CD14-positive monocyte (primary cell): Measurements from ENCODE around the gene FOXL2. TPM values are rescaled to one million over a fixed set of nuclear protein-coding genes. Genes with fewer than 3 reads are reported as not detected.

Experiments used
- DNase-seq, 3 donors: peaks; one replicate each; pipeline ENCODE4 v3.0.0-alpha.2; 2011 to 2022
- H2AFZ ChIP-seq: 2 replicates; pipeline ENCODE4 v1.6.0; 2012; ENCODE audit warnings: mild to moderate bottlenecking, low read depth, low read length, inconsistent platforms; ENCODE audit not compliant: insufficient read depth, poor library complexity, severe bottlenecking
- H3K27ac ChIP-seq, 2 donors: 1 replicate in 1 of 2; 2 replicates in 1 of 2; pipeline ENCODE4 v1.5.1; 2012 to 2013; ENCODE audit warnings: low read length in 2 of 2, control low read depth in 1 of 2, inconsistent platforms in 1 of 2, low read depth in 1 of 2, mild to moderate bottlenecking in 1 of 2
- H3K27me3 ChIP-seq, 2 donors: one replicate each; pipeline versions ENCODE4 v1.6.0 to v1.6.1; 2011 to 2013; ENCODE audit warnings: low read length in 2 of 2; ENCODE audit not compliant: control insufficient read depth in 2 of 2, insufficient read depth in 2 of 2
- H3K36me3 ChIP-seq, 2 donors: replicated peaks in 1 of 2; 1 replicate in 1 of 2; 2 replicates in 1 of 2; pipeline versions ENCODE4 v1.5.1 to v1.6.1; 2012 to 2013; ENCODE audit warnings: low read length in 2 of 2, control low read depth in 1 of 2, inconsistent platforms in 1 of 2, mild to moderate bottlenecking in 1 of 2; ENCODE audit not compliant: insufficient read depth in 2 of 2, control insufficient read depth in 1 of 2
- H3K4me1 ChIP-seq, 2 donors: 1 replicate in 1 of 2; 2 replicates in 1 of 2; pipeline versions ENCODE4 v1.5.1 to v1.6.1; 2012 to 2013; ENCODE audit warnings: low read length in 2 of 2, control low read depth in 1 of 2, inconsistent platforms in 1 of 2, mild to moderate bottlenecking in 1 of 2, moderate library complexity in 1 of 2; ENCODE audit not compliant: insufficient read depth in 2 of 2, control insufficient read depth in 1 of 2
- H3K4me2 ChIP-seq: replicated peaks from 2 replicates; pipeline ENCODE3; 2012; ENCODE audit warnings: low read length, moderate library complexity, mild to moderate bottlenecking; ENCODE audit not compliant: poor library complexity, severe bottlenecking; ENCODE audit errors: extremely low read depth
- H3K4me3 ChIP-seq, 3 experiments: fragments of 200-600 bp in 1 of 3; sonication (generic) in 1 of 3; replicated peaks in 1 of 3; 1 replicate in 2 of 3; 2 replicates in 1 of 3; pipeline ENCODE4 v1.5.1; 2011 to 2013; ENCODE audit warnings: low read length in 3 of 3, mild to moderate bottlenecking in 3 of 3, control low read depth in 2 of 3, low read depth in 2 of 3, inconsistent platforms in 1 of 3, moderate library complexity in 1 of 3
- H3K79me2 ChIP-seq: 2 replicates; pipeline ENCODE4 v1.6.0; 2012; ENCODE audit warnings: mild to moderate bottlenecking, control low read depth, inconsistent platforms, low read length, moderate library complexity; ENCODE audit not compliant: insufficient read depth
- H3K9ac ChIP-seq: 2 replicates; pipeline ENCODE4 v1.6.0; 2017; ENCODE audit warnings: low read length, mild to moderate bottlenecking; ENCODE audit not compliant: insufficient read depth, poor library complexity, severe bottlenecking
- H3K9me3 ChIP-seq, 2 donors: replicated peaks in 1 of 2; 1 replicate in 1 of 2; 2 replicates in 1 of 2; pipeline versions ENCODE4 v1.5.1 to v1.6.1; 2012 to 2013; ENCODE audit warnings: low read length in 2 of 2, control low read depth in 1 of 2; ENCODE audit not compliant: control insufficient read depth in 1 of 2, insufficient read depth in 1 of 2
- H4K20me1 ChIP-seq: 2 replicates; pipeline ENCODE4 v1.6.0; 2012; ENCODE audit warnings: mild to moderate bottlenecking, low read length, control low read depth, moderate library complexity; ENCODE audit not compliant: insufficient read depth
- H3K27ac Mint-ChIP-seq, 7 donors: one replicate each; pipeline ENCODE4 v1.8.0; 2020; ENCODE audit warnings: mild to moderate bottlenecking in 7 of 7, mixed read lengths in 7 of 7, moderate library complexity in 6 of 7, inconsistent platforms in 2 of 7
- H3K27me3 Mint-ChIP-seq, 3 donors: one replicate each; pipeline ENCODE4 v1.8.0; 2021 to 2022; ENCODE audit warnings: low read depth in 3 of 3, mild to moderate bottlenecking in 3 of 3, mixed read lengths in 3 of 3, moderate library complexity in 3 of 3, inconsistent platforms in 1 of 3
- H3K36me3 Mint-ChIP-seq, 2 donors: one replicate each; pipeline ENCODE4 v1.8.0; 2020; ENCODE audit warnings: mixed read lengths in 2 of 2, inconsistent platforms in 1 of 2, mild to moderate bottlenecking in 1 of 2
- H3K4me1 Mint-ChIP-seq: one replicate; pipeline ENCODE4 v1.8.0; 2020; ENCODE audit warnings: mild to moderate bottlenecking, mixed read lengths
- H3K4me3 Mint-ChIP-seq, 2 donors: one replicate each; pipeline ENCODE4 v1.8.0; 2020; ENCODE audit warnings: mild to moderate bottlenecking in 2 of 2, mixed read lengths in 2 of 2, moderate library complexity in 1 of 2
- H3K9me3 Mint-ChIP-seq, 7 donors: one replicate each; pipeline ENCODE4 v1.8.0; 2020 to 2022; ENCODE audit warnings: mixed read lengths in 7 of 7, mild to moderate bottlenecking in 6 of 7, moderate library complexity in 6 of 7, inconsistent platforms in 2 of 7
- CTCF ChIP-seq: fragments of 200-600 bp; IDR thresholded peaks from one replicate; pipeline ENCODE4 v1.8.0; 2022; ENCODE audit warnings: antibody characterized with exemption, mild to moderate bottlenecking
- WGBS: methylation state at CpG from one replicate; pipeline ENCODE4 v1.1.5; 2013; ENCODE audit warnings: missing lambda C conversion rate; ENCODE audit not compliant: insufficient coverage; 5-methylcytosine and 5-hydroxymethylcytosine counted together
- intact Hi-C, 2 donors: fragments of 100-400 bp; cut with micrococcal nuclease; formaldehyde crosslinking; loops; one replicate each; pipeline versions ENCODE4 v1.15.0 to v1.15.1; 2023
- polyA plus RNA-seq, 3 donors: library from polyadenylated mRNA; depleted of rRNA in 1 of 3; unstranded in 2 of 3; stranded (reverse) in 1 of 3; fragments of 300-500 nt in 2 of 3; fragments of >200 nt in 1 of 3; fragmentation: Illumina TruSeq in 2 of 3; gene quantifications; 1 replicate in 2 of 3; 2 replicates in 1 of 3; pipeline ENCODE4 v1.2.3, GENCODE V29; 2012 to 2021

Gene FOXL2
- polyA plus RNA-seq, 3 donors = not detected

- peak overlapping the region; percentile 30 to 68 for H3K27ac ChIP-seq
- H2AFZ ChIP-seq = no peak overlapping the region
- no peaks in the 10 kb centered on the region for H3K9me3 ChIP-seq
- WGBS = no CpG with 5 or more reads among the region's 8 CpGs
- peaks cover 0 to 2% (median 0%) of the 10 kb centered on the region in 7 donors for H3K9me3 Mint-ChIP-seq
- no peaks in the 10 kb centered on the region for H3K36me3 Mint-ChIP-seq
- no peaks in the 10 kb centered on the region for H3K79me2 ChIP-seq
- peak in 2 of 3 donors; percentile 61 to 69 for DNase-seq
- no peak overlapping the region for H3K4me3 Mint-ChIP-seq
- intact Hi-C loops = no loop called here
- H3K27ac Mint-ChIP-seq = peak overlapping the region; percentile 37 to 91 (median 82)
- H4K20me1 ChIP-seq = no peaks in the 10 kb centered on the region
- peak overlapping the region in 1 of 3 experiments; percentile 19 for H3K4me3 ChIP-seq
- H3K4me1 Mint-ChIP-seq = peaks cover 38% of the 10 kb centered on the region
- H3K4me1 ChIP-seq = peaks cover 24 to 25% of the 10 kb centered on the region in 2 donors
- no peaks in the 10 kb centered on the region for H3K36me3 ChIP-seq
- no peaks in the 10 kb centered on the region for H3K27me3 ChIP-seq
- H3K4me2 ChIP-seq = peak overlapping the region; percentile 28
- no peak for TF ChIP-seq CTCF
- H3K27me3 Mint-ChIP-seq = peaks cover 0 to 7% (median 0%) of the 10 kb centered on the region in 3 donors
- H3K9ac ChIP-seq = no peak overlapping the region
Observed at GRCh38 chr3:138901567-138901966, 45.4 kb downstream of the FOXL2 start.

GRCh38 chr3:138899351-138899991 is 47.5 kb downstream of the FOXL2 start:
- TF ChIP-seq CTCF = no peak
- H3K4me3 ChIP-seq = no peak overlapping the region
- H4K20me1 ChIP-seq = no peaks in the 10 kb centered on the region
- H2AFZ ChIP-seq = no peak overlapping the region
- H3K4me3 Mint-ChIP-seq = no peak overlapping the region
- peaks cover 24 to 32% of the 10 kb centered on the region in 2 donors for H3K4me1 ChIP-seq
- H3K79me2 ChIP-seq = no peaks in the 10 kb centered on the region
- H3K36me3 Mint-ChIP-seq = no peaks in the 10 kb centered on the region
- intact Hi-C loops = no loop called here
- no peaks in the 10 kb centered on the region for H3K36me3 ChIP-seq
- no peak for DNase-seq
- H3K9me3 Mint-ChIP-seq = no peaks in the 10 kb centered on the region
- peaks cover 0 to 9% (median 2%) of the 10 kb centered on the region in 3 donors for H3K27me3 Mint-ChIP-seq
- no peaks in the 10 kb centered on the region for H3K27me3 ChIP-seq
- H3K4me1 Mint-ChIP-seq = peaks cover 45% of the 10 kb centered on the region
- no peak overlapping the region for H3K27ac ChIP-seq
- 83% methylated on average over 3 of the region's 5 CpGs for WGBS
- H3K27ac Mint-ChIP-seq = peak overlapping the region in 1 of 7 donors; percentile 31
- no peak overlapping the region for H3K4me2 ChIP-seq
- no peak overlapping the region for H3K9ac ChIP-seq
- H3K9me3 ChIP-seq = no peaks in the 10 kb centered on the region
